NCI-H510A treated with DMSO at 0.1 percent for 48 hours (cell line): ENCODE measurements around the gene SLC9A9.
A peak's percentile ranks its signal among the peaks of the same experiment; 100 is the strongest.

Experiments
- DNase-seq: peaks from one replicate; lab custom pipeline; 2025; lab: John Stamatoyannopoulos, UW

SLC9A9 gene

GRCh38 chr3:143245692-143246091, 602.6 kb downstream of the SLC9A9 start:
- no peak for DNase-seq

- no peak for DNase-seq
These were observed 603.7 kb downstream of the SLC9A9 start for GRCh38 chr3:143244516-143245063.

DNA sequence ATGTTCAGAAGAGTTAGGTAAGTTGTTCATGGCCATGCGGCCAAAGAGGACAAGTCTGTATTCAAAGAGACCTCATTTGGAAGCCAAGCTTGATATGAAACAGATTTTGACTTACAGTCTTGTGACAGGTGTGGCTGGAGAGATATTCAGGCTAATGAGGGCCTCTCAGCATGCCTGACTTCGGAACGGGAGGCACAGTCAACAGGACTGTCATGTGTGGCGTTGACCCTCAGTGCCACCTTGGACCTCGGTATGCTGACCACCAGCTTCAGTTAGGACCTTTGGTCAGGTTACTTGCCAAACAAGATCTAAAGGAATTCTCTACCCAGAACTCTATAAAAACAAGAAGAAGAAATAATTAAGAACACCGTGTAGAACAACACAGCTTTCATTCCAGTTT, 604.6 kb downstream of the SLC9A9 start:
- DNase-seq, result no peak

DNA sequence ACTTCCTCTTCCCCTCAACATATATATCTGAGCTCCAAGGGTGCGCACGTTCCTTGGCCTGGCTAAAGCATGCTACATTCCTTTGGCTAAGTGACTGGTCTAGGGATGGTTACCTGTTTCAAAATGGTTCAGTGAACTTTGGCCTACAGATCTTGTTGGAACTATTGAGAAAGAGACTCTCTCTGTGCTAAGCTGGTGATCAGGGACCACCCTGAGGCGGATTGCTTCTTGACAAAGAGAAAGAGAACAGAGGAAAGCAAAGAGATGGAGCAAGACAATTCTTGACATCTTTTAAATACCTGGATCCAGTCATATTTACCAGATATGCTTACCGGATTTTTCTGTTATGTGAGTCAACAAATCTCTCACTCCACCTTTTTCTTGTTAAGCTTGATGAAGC, 605.6 kb downstream of the SLC9A9 start:
- DNase-seq, result no peak

DNA sequence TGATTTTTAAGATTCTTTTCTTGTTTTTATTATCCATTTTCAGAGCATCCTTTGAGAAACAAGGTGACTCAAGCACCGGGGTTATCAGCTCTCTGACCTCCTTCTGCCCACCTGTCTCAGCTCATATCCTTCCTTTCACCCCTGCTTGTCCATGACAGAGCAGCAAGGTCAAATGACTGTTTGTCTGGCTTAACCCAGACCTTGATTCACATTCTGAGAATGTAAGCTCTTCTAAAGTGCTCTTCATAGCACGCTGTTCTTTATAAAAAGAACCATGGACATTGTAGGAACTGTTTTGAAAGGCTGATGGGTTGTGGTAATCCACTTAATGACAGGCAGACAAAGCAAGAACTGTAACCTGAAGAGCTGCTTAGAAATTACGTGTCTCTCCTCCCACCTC, 606.2 kb downstream of the SLC9A9 start:
- peak; percentile 46 for DNase-seq

- no peak for DNase-seq
These were observed 606.8 kb downstream of the SLC9A9 start for GRCh38 chr3:143241481-143241951.

DNA sequence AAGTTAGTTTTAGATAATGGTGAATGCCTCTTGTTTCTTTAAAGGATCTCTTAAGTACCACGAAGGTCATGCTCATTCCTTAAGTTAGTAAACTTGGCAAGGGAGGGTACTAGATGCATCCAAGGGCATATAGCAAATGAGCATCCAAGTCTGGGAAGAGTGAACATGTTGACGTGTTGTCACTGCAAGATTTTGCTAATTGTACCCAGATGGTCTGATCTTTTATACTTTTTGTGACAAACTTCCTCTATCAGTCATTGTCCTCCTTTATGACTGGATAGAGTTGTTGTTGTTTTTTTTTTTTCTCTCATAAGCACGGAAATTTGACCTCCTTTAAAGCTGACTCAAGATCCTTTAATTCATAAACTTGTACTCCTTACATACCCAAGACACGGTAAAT, 607.4 kb downstream of the SLC9A9 start:
- DNase-seq, result no peak

DNA sequence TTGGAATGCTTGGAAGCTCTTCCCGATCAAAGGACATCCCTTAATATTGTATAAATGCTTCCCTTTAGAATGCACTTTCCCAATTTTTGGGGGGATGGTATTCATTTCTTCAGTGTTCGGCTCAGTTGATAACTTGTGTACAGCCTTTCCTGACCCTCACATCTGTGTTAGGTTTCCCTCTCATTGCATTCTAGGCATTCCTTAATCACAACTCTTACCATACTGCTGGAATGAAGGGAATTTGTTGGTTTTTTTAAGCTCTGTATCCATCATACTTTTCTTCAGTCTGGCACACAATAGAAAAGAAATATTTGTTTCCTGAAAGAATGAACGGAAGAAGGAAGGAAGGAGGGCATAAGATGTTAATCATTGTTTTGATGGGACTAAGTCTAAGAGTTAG, 609.2 kb downstream of the SLC9A9 start:
- DNase-seq, result no peak

GRCh38 chr3:143237077-143237627, 611.1 kb downstream of the SLC9A9 start:
- DNase-seq, result no peak

DNA sequence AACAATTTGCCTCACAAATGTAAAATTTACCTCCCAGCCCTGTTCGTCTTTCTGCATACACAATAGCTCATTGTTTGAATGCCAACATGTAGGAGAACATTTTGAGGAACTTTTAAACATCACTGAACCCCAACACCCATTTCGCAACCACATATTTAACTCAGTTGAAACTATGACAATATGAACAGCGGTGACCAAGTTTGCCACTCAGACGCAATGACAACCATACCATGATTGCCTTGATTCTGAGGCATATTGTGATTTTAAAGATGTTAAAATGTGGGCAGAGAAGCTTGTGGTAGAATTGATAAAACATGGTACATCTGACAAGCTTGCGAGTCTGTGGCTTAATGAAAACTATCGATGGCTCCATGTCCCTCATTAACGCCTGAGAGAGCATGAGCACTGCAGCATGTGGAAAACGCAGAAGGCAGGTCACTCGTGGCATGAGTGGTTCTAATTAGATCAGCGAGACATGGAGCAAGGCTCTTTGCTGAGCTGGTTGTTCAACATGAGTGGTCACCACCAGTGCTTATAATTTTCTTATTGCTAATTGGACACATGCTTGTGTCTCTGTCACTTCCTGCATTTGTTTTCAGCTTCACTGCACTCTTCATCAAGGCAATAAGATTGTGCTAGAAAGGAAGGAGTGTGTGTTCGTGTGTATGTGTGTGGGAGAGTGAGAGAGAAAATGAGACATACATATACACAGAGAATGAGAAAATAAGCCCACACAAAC, 611.9 kb downstream of the SLC9A9 start:
- DNase-seq, result no peak

GRCh38 chr3:143235614-143236204, 612.6 kb downstream of the SLC9A9 start:
- DNase-seq, result no peak

DNA sequence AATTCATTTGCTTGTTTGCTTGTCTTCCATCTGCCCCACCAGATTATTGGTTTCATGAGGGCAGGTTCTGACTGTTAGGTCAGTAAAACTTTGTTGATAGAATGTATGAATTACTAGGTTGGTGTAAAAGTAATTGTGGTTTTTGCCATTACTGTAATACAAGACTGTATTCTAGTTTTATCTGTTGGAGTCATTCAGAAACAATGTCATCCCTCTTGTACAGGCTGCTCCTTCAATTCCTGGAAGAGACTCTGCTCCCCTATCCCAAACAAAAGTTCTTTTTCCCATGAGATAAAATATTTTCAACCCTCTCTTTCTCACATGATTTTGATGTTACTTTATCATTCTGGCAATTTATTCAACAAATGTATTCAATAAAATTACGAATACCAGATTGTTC, 613.7 kb downstream of the SLC9A9 start:
- DNase-seq, result no peak

- no peak for DNase-seq
These were observed 615.3 kb downstream of the SLC9A9 start for GRCh38 chr3:143232981-143233380.

DNA sequence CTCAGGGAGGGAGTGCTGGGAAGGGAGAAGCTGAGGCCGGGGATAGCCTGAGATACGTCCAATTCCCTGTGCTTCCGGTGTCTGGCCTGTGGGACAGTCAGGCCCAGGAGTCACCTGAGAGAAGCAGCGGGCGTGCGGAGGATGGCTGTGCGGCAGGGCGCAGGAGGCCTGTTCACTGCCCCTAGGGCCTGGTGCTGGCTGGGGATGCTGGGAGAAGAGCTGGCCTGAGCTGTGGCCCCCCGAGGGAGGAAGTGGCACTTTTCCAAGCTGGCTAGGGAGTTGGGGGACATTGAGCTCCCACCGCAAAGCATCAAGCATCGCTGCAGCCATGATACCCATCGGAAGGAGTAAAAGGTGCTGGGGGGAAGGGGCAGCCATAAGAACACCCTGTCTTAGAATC, 619.9 kb downstream of the SLC9A9 start:
- no peak for DNase-seq

DNA sequence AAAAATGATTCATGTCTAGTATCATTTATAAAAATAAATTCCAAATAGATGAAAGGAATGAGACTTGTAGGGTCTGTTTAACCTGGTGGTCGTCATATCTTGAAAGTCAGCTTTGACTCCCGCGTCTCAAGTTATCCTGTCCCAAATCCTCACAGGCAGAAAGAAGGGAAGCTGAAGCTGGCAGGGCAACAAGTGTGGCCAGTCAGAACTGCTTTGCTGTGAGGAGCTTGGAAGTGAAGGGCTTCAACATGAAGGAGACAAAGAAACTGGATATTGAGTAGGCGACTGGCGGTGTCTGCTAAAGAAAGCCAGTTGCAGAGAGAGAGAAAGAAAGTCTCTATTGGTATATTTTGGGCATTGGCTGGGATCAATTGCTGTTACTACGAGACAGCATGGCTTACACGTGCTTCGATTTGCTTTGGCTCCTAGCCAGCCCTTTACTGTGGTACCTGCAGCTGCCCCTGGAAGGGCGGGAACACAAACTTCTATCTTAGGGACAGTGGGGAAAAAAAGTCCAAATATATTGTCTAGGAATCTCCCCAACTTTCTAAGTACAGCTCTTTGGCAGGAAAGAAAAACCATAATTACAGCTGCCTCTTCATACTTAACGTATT, 621.5 kb downstream of the SLC9A9 start:
- peak; percentile 37 for DNase-seq

GRCh38 chr3:143224716-143225115, 623.6 kb downstream of the SLC9A9 start:
- DNase-seq, result no peak

DNA sequence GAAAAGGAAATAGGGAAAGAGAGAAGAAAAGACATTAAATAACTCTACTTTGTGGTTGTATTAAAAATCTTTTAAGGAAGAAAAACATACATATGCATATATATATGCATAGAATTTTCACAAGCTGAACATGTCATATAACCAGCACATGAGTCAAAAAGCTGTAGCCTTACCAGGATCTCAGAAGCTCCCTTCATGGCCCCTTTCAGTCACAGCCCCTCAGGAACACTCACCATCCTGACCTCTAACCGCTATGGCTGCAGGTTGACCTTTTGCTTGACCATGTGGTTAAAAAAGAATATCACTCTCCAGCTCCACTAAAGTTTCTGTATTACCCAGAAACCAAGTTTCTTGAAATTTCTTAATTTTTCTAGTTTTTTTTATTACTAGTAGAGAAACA, 625.3 kb downstream of the SLC9A9 start:
- no peak for DNase-seq

DNA sequence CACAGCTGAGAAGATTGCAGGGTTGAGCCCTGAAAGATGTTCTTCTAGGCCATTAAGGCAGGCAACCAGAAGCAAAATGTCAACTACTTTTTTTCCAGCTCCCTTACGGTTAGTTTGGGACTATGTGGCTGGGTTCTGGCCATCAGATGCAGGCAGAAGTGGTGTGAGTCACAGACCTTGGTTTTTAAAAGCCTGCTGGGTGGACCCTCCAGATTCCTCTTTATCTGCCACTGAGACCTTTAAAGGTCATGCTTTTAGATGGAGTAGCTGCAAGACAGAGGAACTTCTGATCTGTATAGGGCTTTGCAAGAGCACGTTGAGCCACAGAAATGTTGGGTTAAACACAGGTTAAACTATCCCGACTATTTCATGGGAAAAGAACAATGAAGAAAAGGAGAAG, 625.8 kb downstream of the SLC9A9 start:
- DNase-seq, result no peak

DNA sequence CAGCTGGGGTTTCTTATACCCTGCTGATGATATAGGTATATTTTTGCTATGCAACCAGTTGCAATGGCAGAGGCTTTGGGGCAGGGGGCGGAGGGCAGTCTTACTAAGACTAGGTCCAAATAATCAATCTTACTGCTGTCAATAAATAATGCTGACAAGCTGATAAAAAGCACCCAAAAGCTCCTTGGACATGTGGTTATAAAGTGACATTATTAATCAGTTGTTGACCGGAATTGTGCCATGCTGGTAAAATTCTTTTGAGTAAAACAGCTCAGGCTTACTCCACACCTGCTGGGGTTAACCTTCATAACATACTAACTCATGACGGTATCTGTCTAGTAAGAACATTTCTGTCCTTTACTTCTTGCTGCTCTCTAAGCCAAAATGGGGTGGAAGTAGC, 626.8 kb downstream of the SLC9A9 start:
- DNase-seq, result no peak

DNA sequence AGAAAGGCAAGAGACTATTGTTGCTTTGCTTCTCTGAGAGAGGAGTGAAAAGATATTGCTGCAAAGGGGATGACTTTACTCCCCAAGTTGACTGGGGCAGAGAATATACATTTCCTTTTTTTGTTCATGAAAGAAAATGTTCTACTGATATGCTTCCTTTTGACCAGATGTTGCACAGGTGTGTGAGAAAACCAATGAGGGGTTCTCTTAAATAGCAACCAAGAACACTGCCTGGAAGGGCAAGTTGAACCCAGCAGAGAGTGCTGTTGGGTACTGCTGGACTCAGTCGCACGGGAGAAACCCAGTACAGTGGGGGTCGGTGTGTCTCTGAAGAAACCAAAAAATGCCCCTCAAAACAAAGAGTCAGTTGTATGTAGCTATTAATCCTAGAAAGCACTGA, 627.5 kb downstream of the SLC9A9 start:
- DNase-seq, result no peak

GRCh38 chr3:143218166-143218835, 630.0 kb downstream of the SLC9A9 start:
- no peak for DNase-seq

DNA sequence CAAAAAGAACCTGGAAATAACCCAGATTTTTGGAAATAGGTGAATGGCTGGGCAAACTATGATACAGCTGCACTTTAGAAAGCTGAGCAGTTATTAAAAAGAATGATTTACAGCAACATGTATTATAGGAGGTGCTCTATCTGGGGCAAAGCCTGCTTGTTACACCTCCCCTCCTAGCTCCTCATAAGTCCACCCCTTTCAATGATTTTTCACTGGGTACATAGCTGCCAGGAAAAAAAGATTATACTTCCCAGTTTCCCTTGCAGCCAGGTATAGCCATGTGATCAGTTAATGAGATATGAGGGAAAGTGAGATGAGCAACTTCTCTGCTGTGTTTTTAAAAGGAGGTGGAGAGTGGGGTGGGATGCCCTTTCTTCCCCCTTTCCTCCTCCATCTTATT, 631.0 kb downstream of the SLC9A9 start:
- DNase-seq, result no peak
